ENCODE results near the gene DPT.

DPT gene

GRCh38 chr1:168698453-168698852 lies 30.6 kb downstream of the DPT start:
- DNase-seq (ENCODE audit: low read depth), result no peak

- DNase-seq (ENCODE audit: low read depth), result no peak
Measured at GRCh38 chr1:168697356-168698126, 31.5 kb downstream of the DPT start.

DNA sequence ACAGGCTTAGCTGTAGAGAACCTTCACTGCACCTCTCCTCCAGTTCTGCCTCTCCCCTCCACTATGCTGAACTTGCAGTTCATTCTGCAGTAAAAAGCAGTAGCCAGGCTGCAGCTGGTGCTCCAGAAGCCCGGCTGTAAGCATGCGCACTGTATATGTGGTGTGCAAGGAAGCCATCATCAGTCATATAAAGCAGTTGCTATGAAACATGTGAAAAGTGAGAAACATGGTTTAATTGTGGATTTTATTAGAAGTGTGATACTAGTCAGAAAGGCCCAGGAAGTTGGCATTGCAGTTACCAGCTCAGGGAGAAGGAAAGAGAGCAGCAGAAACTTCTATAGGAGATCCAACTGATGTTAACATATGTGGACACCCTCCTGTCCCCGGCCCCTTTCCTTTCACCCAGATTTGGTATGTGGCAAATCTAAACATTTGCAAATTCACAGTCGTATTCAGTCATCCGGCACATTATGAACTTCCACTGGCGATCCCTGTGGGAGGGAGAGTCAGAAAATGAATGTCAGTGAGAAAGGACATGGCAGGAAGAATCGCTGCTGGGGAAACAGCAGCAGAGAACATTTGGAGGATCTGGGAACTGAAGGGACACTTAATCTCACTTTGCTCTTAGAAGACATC lies 32.8 kb downstream of the DPT start:
- DNase-seq (ENCODE audit: low read depth), result no peak

- DNase-seq (ENCODE audit: low read depth), result no peak
Measured at GRCh38 chr1:168693872-168694238, 35.2 kb downstream of the DPT start.

DNA sequence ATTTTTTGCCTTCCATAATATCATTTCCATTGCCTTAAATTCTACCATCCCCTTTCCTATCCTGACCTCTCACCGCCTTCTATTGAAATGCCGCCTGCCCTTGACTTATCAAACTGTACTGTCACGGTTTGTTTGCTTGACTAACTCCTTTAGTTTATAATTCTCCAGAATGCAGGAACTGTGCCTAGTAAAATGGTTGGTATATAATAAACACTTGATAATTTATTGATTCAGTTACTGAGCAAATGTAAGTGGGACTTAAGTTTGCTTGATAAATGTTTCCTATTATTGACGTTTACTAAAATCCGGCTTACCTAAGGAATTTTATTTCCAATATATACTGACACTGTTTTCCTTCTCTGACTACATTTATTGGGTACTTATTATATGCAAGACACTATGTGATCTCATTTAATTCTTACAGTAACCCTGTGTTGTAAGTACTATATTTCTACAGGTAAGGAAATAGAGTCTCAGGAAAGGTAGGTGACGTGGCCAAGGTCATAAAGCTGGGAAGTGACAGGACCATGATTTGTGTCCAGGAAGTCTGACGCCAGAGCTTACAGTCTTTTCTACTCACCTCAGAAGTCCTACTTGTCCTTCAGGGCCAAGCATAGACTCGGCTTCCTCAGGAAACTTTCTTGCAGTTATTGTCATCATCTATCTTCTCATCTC lies 35.7 kb downstream of the DPT start:
- no peak for DNase-seq (ENCODE audit: low read depth)

DNA sequence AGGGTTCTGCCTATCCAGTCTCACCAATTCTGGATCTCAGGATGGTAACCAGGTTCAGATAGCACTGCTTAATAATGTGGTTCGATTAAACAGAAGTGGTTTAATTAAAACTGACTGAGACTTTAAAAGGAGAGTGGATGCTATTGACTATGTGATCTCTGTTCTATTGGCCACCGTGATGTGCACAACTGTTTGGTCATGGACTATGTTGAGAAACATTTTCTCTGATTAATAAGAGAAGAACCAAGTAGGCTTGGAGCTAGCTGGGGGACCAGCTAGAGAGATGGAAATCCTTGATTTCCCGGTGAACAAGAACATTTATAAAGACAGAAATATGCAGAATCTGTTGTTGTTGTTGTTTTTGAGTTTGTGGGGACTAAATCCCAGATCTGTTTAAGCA lies 36.5 kb downstream of the DPT start:
- DNase-seq (ENCODE audit: low read depth), result no peak

GRCh38 chr1:168691541-168691940 lies 37.5 kb downstream of the DPT start:
- no peak for DNase-seq (ENCODE audit: low read depth)

DNA sequence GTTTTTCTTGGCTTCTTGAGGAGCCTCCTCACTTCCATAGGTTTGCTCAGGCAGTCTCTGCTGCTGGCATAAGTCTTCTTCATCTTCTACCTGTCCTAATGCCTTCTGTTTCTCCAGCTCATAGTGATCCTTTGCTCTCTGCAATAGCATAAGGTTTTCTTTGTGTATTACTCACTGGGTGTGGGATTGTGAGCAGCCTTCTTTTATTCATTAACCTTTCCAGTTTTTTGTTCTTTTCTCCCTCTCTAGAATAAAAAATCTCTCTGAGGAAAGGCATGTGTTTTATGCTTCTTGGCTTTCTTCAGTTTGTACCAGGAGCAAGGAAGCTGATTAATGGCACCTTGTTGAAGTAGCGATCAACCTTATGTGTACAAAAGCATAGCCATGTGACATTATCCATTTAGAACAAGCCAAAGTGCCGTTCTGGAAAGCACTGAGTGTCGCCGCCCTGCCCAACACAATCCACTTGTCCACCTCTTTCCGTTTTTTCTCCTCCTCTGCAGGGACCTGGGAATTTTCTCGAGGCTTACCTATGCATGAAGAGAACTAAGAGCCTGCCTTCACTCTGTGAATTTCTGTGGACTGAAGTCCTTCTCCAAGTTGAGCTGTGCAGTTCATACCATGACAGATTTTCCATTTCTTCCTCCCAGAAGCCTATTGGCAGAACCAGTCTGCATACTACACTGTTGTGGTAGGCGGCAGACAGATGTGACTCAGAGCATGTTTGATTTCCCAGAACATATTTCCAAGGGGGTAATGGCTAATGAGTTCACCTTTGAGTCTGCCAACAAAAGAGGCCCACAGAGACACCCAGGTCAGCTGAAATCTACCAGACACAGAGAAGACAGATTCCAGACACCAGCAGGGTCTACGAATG lies 39.0 kb downstream of the DPT start:
- no peak for DNase-seq (ENCODE audit: low read depth)

- no peak for DNase-seq (ENCODE audit: low read depth)
Measured at GRCh38 chr1:168689327-168689657, 39.7 kb downstream of the DPT start.

GRCh38 chr1:168688644-168689326 lies 40.2 kb downstream of the DPT start:
- DNase-seq (ENCODE audit: low read depth), result no peak

GRCh38 chr1:168687816-168688215 lies 41.2 kb downstream of the DPT start:
- no peak for DNase-seq (ENCODE audit: low read depth)

DNA sequence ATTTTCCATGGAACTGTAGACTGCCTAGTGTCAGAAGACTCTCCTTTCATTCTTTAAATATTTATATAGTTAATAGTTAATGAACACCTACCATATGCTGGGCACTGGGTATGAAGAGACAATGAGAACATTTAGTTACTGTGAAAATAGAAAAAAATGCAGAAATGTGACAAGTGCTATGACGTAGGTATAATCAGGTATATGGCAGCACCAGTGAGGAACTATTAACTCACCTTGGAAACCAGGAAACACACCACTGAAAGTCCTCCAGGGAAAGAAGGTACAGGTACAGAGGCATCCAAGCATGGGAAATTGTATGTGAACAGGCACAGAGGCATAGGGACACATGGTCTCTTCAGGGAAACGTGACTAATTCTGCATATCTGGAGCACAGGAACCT lies 42.3 kb downstream of the DPT start:
- DNase-seq (ENCODE audit: low read depth), result no peak

GRCh38 chr1:168683871-168684270 lies 45.1 kb downstream of the DPT start:
- no peak for DNase-seq (ENCODE audit: low read depth)

GRCh38 chr1:168676861-168677260 lies 52.1 kb downstream of the DPT start:
- no peak for DNase-seq (ENCODE audit: low read depth)

DNA sequence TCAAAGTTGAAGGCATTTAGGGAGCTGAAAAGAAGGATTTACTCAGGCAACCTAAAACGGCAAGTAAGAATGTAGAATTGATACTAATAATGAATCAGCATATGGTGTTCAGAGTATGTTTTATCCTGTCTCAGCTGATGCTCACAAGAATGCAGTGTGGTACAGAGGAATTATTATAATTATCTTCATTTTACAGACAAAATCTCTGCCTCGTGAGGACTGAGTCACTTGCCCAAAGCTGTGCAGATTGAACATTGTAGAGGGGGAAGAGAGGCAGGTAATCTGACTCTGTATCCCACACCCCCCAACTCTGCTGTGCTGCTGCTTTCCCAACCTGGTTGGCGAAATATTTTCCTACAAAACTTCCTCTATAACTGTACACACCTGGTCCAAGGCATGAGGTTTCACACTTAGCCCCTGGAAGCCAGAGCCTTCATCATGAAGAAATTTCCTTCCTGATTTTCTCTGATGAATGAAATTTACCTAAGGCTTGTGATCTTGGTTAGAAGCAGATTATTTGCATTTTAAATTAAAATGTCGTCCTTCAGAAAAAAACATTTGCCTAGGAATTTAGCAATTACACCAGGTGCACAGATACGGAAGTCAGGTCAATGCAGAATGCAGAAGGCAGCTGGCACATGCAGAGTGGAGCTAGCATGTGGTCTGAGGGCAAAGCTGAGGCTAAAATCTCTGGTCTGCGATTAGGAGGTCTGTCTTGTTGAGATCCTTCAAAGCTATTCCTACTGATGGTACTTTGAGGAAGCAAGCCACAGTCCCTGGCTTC lies 52.8 kb downstream of the DPT start:
- DNase-seq (ENCODE audit: low read depth), result no peak

- no peak for DNase-seq (ENCODE audit: low read depth)
Measured at GRCh38 chr1:168673974-168674683, 54.9 kb downstream of the DPT start.

- no peak for DNase-seq (ENCODE audit: low read depth)
Measured at GRCh38 chr1:168672278-168672677, 56.7 kb downstream of the DPT start.

DNA sequence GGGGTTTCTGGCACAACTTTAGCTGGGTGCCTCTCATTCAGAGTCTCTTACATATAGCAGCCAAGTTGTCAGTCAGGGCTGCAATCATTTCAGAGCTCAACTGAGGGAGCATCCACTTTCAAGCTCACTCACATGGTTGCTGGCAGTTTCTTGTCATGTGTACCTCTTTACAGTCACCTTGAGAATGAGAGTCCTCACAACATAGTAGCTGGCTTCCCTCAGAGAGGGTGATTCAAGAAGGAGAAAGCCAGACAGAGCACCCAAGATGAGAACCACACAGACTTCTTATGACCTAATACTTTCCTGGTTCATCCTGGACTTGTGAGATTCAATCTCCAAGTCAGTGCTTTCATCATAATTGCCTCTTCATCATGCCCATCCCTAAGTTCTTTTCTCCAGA lies 57.2 kb downstream of the DPT start:
- DNase-seq (ENCODE audit: low read depth), result no peak

DNA sequence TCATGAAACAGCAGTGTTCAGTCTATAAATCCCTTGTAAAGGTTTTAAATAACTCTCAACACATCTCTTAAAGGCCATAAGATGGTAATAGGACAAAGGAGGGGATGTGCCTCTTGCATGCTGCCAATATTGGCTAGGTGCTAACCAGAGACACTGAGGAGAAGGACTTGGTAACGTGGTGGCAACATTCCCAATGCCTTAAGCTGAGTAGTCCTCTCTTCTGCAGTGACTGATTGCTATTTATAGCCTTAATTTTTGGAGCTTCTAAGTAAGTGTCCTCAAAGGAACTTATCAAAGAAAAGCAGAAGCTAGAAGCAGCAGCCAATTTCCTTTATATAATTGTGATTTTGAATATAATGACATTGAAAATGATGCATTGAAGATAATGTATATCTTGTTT lies 63.0 kb downstream of the DPT start:
- no peak for DNase-seq (ENCODE audit: low read depth)

GRCh38 chr1:168664069-168664834 lies 64.8 kb downstream of the DPT start:
- no peak for DNase-seq (ENCODE audit: low read depth)
